Activated naive CD4-positive, alpha-beta T cell treated with anti-CD3 and anti-CD28 coated beads, Interleukin-2, amount 50 U/mL, for 24 hours (primary cell): ENCODE results near the gene SMPD1.
"Not testable (repeated sequence)": the region's sequence is repeated elsewhere in the genome, so short reads cannot be mapped to it uniquely, and the experiment has no call there.

Experiments
- H3K27ac Mint-ChIP-seq: one replicate; pipeline ENCODE4 v1.8.0; 2021; ENCODE audit warnings: mild to moderate bottlenecking, mixed read lengths
- H3K27me3 Mint-ChIP-seq: one replicate; pipeline ENCODE4 v1.8.0; 2021; ENCODE audit warnings: mixed read lengths
- H3K36me3 Mint-ChIP-seq: one replicate; pipeline ENCODE4 v1.8.0; 2021; ENCODE audit warnings: mixed read lengths
- H3K4me1 Mint-ChIP-seq: one replicate; pipeline ENCODE4 v1.8.0; 2021; ENCODE audit warnings: mixed read lengths
- H3K4me3 Mint-ChIP-seq: one replicate; pipeline ENCODE4 v1.8.0; 2021; ENCODE audit warnings: mild to moderate bottlenecking, mixed read lengths
- H3K9me3 Mint-ChIP-seq: one replicate; pipeline ENCODE4 v1.8.0; 2021; ENCODE audit warnings: mixed read lengths

The SMPD1 gene

GRCh38 chr11:6377902-6378639 is 12.2 kb upstream of the SMPD1 start:
- H3K36me3 Mint-ChIP-seq = no peaks in the 10 kb centered on the region
- peak overlapping the region; percentile 38 for H3K27ac Mint-ChIP-seq
- peak overlapping the region; percentile 15 for H3K4me3 Mint-ChIP-seq
- peaks cover 38% of the 10 kb centered on the region for H3K4me1 Mint-ChIP-seq
- H3K9me3 Mint-ChIP-seq = no peaks in the 10 kb centered on the region
- H3K27me3 Mint-ChIP-seq = no peaks in the 10 kb centered on the region

DNA sequence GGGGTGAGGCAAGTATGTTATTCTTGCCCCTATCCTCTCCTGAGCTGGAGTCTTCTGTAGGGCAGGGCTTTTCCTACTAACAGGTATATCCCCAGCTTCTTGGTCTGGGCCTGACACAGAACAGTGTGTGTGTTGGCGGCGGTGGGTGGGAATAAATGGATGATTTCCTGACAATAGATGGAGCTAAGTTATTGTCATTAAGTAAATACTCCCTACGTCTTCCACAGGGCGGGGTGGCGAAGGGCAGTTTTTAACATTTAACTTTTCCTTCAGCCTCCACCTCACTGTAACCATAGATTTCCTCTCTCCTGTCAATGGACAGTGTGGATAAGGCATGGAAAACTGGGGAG is 11.7 kb upstream of the SMPD1 start:
- Mint-ChIP-seq H3K36me3 (no peaks in the 10 kb centered on the region), H3K27ac (peak overlapping the region; percentile 38), H3K9me3 (no peaks in the 10 kb centered on the region), H3K4me1 (peaks cover 38% of the 10 kb centered on the region), H3K4me3 (no peak overlapping the region), H3K27me3 (no peaks in the 10 kb centered on the region)

DNA sequence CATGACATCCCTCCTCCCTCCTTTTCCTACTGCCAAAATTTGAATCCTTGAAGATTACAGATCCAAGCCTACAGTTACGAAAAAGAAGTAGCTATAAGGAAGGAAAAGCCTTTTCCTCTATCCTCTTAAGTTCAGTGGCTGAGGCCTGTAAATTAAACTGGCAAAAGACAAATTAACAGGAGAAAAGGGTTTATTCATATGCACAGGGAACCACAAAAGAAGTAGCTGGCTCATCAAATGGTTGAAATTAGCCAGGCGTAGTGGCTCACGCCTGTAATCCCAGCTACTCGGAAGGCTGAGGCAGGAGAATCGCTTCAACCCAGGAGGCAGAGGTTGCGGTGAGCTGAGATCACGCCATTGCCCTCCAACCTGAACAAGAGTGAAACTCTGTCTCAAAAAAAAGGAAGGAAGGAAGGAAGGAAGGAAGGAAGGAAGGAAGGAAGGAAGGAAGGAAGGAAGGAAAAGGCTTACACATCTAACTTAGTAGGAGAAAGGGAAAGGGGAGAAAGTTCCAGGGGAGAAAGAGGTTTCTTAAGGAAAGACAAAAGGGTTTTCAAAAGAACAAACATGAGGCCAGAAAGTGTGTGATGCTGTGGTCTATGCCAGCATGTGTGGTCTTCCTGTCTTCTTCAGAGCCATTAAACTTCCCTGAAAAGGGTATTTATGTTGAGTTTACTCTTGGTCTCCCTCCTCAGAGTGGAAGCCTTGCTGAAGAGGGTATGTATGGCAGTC is 5.1 kb upstream of the SMPD1 start:
- no peaks in the 10 kb centered on the region for H3K9me3 Mint-ChIP-seq
- H3K36me3 Mint-ChIP-seq = no peaks in the 10 kb centered on the region

GRCh38 chr11:6387811-6388599 is 2.3 kb upstream of the SMPD1 start:
- H3K36me3 Mint-ChIP-seq = peaks cover under 1% of the 10 kb centered on the region
- no peak overlapping the region for H3K4me3 Mint-ChIP-seq
- peaks cover 51% of the 10 kb centered on the region for H3K4me1 Mint-ChIP-seq
- peak overlapping the region; percentile 17 for H3K27ac Mint-ChIP-seq
- no peaks in the 10 kb centered on the region for H3K27me3 Mint-ChIP-seq
- H3K9me3 Mint-ChIP-seq = no peaks in the 10 kb centered on the region

More for the DNA sequence above, 5.1 kb upstream of the SMPD1 start:
- Mint-ChIP-seq H3K27ac (no peak overlapping the region), H3K27me3 (no peaks in the 10 kb centered on the region), H3K4me3 (no peak overlapping the region), H3K4me1 (peaks cover 30% of the 10 kb centered on the region)

- H3K4me1 Mint-ChIP-seq = peaks cover 58% of the 10 kb centered on the region
- H3K36me3 Mint-ChIP-seq = peaks cover 3% of the 10 kb centered on the region
- no peaks in the 10 kb centered on the region for H3K27me3 Mint-ChIP-seq
- no peaks in the 10 kb centered on the region for H3K9me3 Mint-ChIP-seq
- peak overlapping the region; percentile 87 for H3K4me3 Mint-ChIP-seq
- no peak overlapping the region for H3K27ac Mint-ChIP-seq
These were observed 1.5 kb upstream of the SMPD1 start for GRCh38 chr11:6388748-6389147.

- H3K27ac Mint-ChIP-seq = peak overlapping the region; percentile 76
- H3K4me1 Mint-ChIP-seq = peaks cover 60% of the 10 kb centered on the region
- peaks cover 3% of the 10 kb centered on the region for H3K36me3 Mint-ChIP-seq
- H3K4me3 Mint-ChIP-seq = peak overlapping the region; percentile 87
- no peaks in the 10 kb centered on the region for H3K27me3 Mint-ChIP-seq
- H3K9me3 Mint-ChIP-seq = no peaks in the 10 kb centered on the region
These were observed 620 bp downstream of the SMPD1 start for GRCh38 chr11:6390718-6391469.

DNA sequence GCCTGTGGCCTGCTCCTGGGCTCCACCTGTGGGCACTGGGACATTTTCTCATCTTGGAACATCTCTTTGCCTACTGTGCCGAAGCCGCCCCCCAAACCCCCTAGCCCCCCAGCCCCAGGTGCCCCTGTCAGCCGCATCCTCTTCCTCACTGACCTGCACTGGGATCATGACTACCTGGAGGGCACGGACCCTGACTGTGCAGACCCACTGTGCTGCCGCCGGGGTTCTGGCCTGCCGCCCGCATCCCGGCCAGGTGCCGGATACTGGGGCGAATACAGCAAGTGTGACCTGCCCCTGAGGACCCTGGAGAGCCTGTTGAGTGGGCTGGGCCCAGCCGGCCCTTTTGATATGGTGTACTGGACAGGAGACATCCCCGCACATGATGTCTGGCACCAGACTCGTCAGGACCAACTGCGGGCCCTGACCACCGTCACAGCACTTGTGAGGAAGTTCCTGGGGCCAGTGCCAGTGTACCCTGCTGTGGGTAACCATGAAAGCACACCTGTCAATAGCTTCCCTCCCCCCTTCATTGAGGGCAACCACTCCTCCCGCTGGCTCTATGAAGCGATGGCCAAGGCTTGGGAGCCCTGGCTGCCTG is 1.4 kb downstream of the SMPD1 start:
- peak overlapping the region; percentile 87 for H3K4me3 Mint-ChIP-seq
- H3K9me3 Mint-ChIP-seq = no peaks in the 10 kb centered on the region
- H3K4me1 Mint-ChIP-seq = peaks cover 67% of the 10 kb centered on the region
- H3K36me3 Mint-ChIP-seq = peaks cover 5% of the 10 kb centered on the region
- no peaks in the 10 kb centered on the region for H3K27me3 Mint-ChIP-seq
- peak overlapping the region; percentile 51 for H3K27ac Mint-ChIP-seq

DNA sequence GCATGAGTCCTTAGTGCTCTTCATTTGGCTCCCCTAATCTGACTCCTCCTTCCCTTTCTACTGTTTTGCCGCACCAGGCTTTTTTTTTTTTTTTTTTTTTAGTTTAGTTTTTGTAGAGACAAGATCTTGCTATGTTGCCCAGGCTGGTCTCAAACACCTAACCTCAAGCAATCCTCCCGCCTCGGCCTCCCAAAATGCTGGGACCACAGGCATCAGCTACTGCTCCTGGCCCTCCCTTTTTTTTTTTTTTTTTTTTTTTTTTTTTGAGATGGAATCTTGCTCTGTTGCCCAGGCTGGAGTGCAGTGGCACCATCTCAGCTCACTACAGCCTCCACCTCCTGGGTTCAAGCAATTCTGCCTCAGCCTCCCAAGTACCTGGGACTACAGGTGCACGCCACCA is 2.0 kb downstream of the SMPD1 start:
- not testable (repeated sequence) for H3K9me3 Mint-ChIP-seq, H3K27me3 Mint-ChIP-seq, H3K36me3 Mint-ChIP-seq
- Mint-ChIP-seq H3K4me1 (peaks cover 74% of the 10 kb centered on the region), H3K27ac (peak overlapping the region; percentile 51), H3K4me3 (peak overlapping the region; percentile 87)

- Mint-ChIP-seq H3K27ac (peak overlapping the region; percentile 3), H3K4me1 (peaks cover 74% of the 10 kb centered on the region), H3K4me3 (no peak overlapping the region), H3K36me3 (peaks cover 13% of the 10 kb centered on the region), H3K27me3 (no peaks in the 10 kb centered on the region), H3K9me3 (no peaks in the 10 kb centered on the region)
These were observed 3.9 kb downstream of the SMPD1 start for GRCh38 chr11:6393989-6394670.

GRCh38 chr11:6395470-6396060 is 5.3 kb downstream of the SMPD1 start:
- Mint-ChIP-seq H3K9me3 (no peaks in the 10 kb centered on the region), H3K4me1 (peaks cover 76% of the 10 kb centered on the region), H3K4me3 (no peak overlapping the region), H3K36me3 (peaks cover 15% of the 10 kb centered on the region), H3K27me3 (no peaks in the 10 kb centered on the region), H3K27ac (no peak overlapping the region)

GRCh38 chr11:6397156-6397555 is 6.9 kb downstream of the SMPD1 start:
- peaks cover 15% of the 10 kb centered on the region for H3K36me3 Mint-ChIP-seq
- no peaks in the 10 kb centered on the region for H3K9me3 Mint-ChIP-seq
- peaks cover 74% of the 10 kb centered on the region for H3K4me1 Mint-ChIP-seq
- H3K4me3 Mint-ChIP-seq = no peak overlapping the region
- H3K27ac Mint-ChIP-seq = peak overlapping the region; percentile 56
- no peaks in the 10 kb centered on the region for H3K27me3 Mint-ChIP-seq

DNA sequence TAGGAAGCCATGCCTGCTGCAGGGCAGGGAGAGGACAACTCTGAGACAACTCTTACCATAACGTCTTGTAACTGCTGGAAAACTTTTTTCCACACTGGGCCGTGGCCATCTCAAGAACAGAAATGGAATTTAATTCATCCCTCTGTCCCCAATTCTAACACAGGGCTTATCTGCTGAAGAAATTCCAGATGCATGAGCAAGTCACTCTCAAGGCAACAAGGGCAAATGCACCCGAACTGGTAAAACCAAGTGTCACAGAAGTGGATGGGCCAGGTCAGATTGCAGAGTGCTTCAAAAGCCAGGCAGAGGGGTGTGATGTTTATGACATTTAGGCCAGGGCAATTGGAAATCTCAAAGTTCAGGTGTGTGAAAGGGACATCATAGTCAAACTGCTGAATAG is 7.4 kb downstream of the SMPD1 start:
- peaks cover 76% of the 10 kb centered on the region for H3K4me1 Mint-ChIP-seq
- H3K4me3 Mint-ChIP-seq = no peak overlapping the region
- no peaks in the 10 kb centered on the region for H3K9me3 Mint-ChIP-seq
- no peaks in the 10 kb centered on the region for H3K27me3 Mint-ChIP-seq
- H3K36me3 Mint-ChIP-seq = peaks cover 15% of the 10 kb centered on the region
- H3K27ac Mint-ChIP-seq = peak overlapping the region; percentile 56

GRCh38 chr11:6400431-6401345 is 10.4 kb downstream of the SMPD1 start:
- Mint-ChIP-seq H3K4me3 (no peak overlapping the region), H3K27ac (peak overlapping the region; percentile 2)

More at GRCh38 chr11:6400431-6401345, 10.4 kb downstream of the SMPD1 start:
- Mint-ChIP-seq H3K4me1 (peaks cover 83% of the 10 kb centered on the region), H3K36me3 (peaks cover 12% of the 10 kb centered on the region), H3K27me3 (no peaks in the 10 kb centered on the region), H3K9me3 (no peaks in the 10 kb centered on the region)
